Measurements from ENCODE around the gene BCR. TPM values are rescaled to one million over a fixed set of nuclear protein-coding genes. Genes with fewer than 3 reads are reported as not detected.

Gene BCR
- total and polyA plus RNA-seq, 2 donors from 2014 or later, result 45.0 to 97.7 TPM

DNA sequence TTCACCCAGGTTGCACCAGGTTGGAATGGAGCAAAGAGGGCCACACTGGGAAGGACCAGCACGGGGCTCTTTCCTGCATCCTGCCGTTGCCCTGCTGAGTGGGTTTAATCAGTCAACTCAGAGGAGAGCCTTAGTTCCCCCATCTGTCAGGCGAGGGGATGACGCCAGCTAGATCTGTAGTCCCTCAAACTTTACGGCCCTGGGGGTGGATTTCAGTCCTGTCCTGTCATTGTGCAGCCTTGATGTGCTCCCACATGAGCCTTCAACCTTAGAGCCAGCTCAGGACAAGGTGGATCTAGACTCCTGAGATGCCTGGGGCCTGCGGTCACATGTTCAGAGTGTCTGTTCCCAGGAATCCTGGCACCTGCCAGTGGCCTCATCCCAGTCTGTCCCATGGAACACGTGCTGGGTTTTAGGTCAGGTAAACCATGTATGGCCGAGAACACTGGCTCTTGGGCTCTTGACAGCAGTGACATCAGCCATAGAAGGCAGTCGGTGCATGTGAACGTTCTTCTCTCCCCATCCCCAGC is 104.3 kb downstream of the BCR start:
- Histone ChIP-seq H3K27ac (ENCODE audit: low read depth in 2 of 2, low read length in 2 of 2) (no peak overlapping the region), H3K4me1 (ENCODE audit: control insufficient read depth in 2 of 3, insufficient read depth in 2 of 3, low read depth in 1 of 3, low read length in 3 of 3) (peaks cover 0 to 10% (median 3%) of the 10 kb centered on the region in 3 donors), H3K9ac (ENCODE audit: low read length in 3 of 3) (no peak overlapping the region), H3K27me3 (ENCODE audit: control insufficient read depth, insufficient read depth, low read length) (no peaks in the 10 kb centered on the region), H3K4me3 (ENCODE audit: low read length in 3 of 3) (no peak overlapping the region), H3K36me3 (ENCODE audit: control insufficient read depth in 2 of 3, insufficient read depth in 3 of 3, low read length in 3 of 3) (peaks cover 0 to 42% (median 28%) of the 10 kb centered on the region in 3 donors), H3K9me3 (ENCODE audit: control insufficient read depth in 2 of 3, insufficient read depth in 1 of 3, low read length in 3 of 3) (no peaks in the 10 kb centered on the region)
- TF ChIP-seq, protein P1, sequence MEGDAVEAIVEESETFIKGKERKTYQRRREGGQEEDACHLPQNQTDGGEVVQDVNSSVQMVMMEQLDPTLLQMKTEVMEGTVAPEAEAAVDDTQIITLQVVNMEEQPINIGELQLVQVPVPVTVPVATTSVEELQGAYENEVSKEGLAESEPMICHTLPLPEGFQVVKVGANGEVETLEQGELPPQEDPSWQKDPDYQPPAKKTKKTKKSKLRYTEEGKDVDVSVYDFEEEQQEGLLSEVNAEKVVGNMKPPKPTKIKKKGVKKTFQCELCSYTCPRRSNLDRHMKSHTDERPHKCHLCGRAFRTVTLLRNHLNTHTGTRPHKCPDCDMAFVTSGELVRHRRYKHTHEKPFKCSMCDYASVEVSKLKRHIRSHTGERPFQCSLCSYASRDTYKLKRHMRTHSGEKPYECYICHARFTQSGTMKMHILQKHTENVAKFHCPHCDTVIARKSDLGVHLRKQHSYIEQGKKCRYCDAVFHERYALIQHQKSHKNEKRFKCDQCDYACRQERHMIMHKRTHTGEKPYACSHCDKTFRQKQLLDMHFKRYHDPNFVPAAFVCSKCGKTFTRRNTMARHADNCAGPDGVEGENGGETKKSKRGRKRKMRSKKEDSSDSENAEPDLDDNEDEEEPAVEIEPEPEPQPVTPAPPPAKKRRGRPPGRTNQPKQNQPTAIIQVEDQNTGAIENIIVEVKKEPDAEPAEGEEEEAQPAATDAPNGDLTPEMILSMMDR (IDR thresholded peaks at IDR 0.05; ENCODE audit: borderline replicate concordance, extremely low read depth, insufficient read depth), result no peak
- intact Hi-C loops (cut with DNase I), result loop anchor here (5.0 kb wide), 1 partner anchor 107 kb away; no protein-coding TSS in a partner anchor
- no peak for DNase-seq
- no peak for FAIRE-seq

DNA sequence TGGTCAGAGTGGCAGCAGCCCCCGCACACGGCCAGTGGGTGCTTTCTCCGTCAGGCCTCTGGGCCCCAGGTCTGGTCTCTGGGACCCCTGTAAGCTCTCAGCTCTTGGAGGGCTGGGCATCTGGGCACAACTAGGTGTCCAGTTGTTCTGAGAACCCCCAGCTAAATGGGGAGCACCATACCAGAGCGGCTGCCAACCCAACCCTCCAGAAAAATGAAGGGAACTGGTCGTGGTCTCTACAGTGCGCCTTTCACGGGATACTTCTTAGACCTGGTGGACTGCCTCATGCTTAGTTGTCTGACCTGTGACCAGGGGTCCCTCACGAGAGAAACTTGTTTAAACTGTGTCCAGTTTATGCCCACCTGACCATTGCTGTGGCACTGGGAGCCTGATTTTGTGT is 104.9 kb downstream of the BCR start:
- H3K9ac ChIP-seq (ENCODE audit: low read length in 3 of 3), result no peak overlapping the region
- FAIRE-seq, result no peak
- no peak overlapping the region for H3K27ac ChIP-seq (ENCODE audit: low read depth in 2 of 2, low read length in 2 of 2)
- no peak overlapping the region for H3K4me3 ChIP-seq (ENCODE audit: low read length in 3 of 3)
- H3K9me3 ChIP-seq (ENCODE audit: control insufficient read depth in 2 of 3, insufficient read depth in 1 of 3, low read length in 3 of 3), result no peaks in the 10 kb centered on the region
- no peak for DNase-seq
- intact Hi-C loops (cut with DNase I), result no loop called here
- peaks cover 0 to 11% (median 3%) of the 10 kb centered on the region in 3 donors for H3K4me1 ChIP-seq (ENCODE audit: control insufficient read depth in 2 of 3, insufficient read depth in 2 of 3, low read depth in 1 of 3, low read length in 3 of 3)
- no peaks in the 10 kb centered on the region for H3K27me3 ChIP-seq (ENCODE audit: control insufficient read depth, insufficient read depth, low read length)
- H3K36me3 ChIP-seq (ENCODE audit: control insufficient read depth in 2 of 3, insufficient read depth in 3 of 3, low read length in 3 of 3), result peaks cover 0 to 48% (median 30%) of the 10 kb centered on the region in 3 donors
- TF ChIP-seq, protein P1 (IDR thresholded peaks at IDR 0.05; ENCODE audit: borderline replicate concordance, extremely low read depth, insufficient read depth), result no peak

DNA sequence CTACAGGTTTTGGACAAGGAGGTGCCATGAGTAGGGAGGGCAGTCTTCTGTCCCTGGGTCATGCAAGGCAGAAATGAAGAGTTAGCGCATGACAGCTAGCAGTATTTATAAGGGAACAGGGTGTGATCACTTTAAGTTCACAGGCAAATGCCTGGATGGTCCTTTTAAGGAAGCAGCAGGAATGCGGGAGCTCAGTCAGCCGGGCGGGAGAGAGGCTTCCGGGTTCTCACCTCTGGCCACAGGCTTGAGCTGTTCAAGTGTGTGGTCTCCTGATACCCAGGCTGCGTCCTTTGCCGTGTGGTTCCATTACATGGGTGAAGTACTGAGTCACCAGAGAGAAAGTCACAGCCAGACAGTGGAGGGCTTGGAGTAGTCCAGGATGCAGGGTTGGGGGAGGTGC is 105.4 kb downstream of the BCR start:
- H3K27me3 ChIP-seq (ENCODE audit: control insufficient read depth, insufficient read depth, low read length), result no peaks in the 10 kb centered on the region
- no peak for FAIRE-seq
- TF ChIP-seq, protein P1 (IDR thresholded peaks at IDR 0.05; ENCODE audit: borderline replicate concordance, extremely low read depth, insufficient read depth), result no peak
- H3K9me3 ChIP-seq (ENCODE audit: control insufficient read depth in 2 of 3, insufficient read depth in 1 of 3, low read length in 3 of 3), result no peaks in the 10 kb centered on the region
- H3K27ac ChIP-seq (ENCODE audit: low read depth in 2 of 2, low read length in 2 of 2), result no peak overlapping the region
- no peak overlapping the region for H3K9ac ChIP-seq (ENCODE audit: low read length in 3 of 3)
- H3K36me3 ChIP-seq (ENCODE audit: control insufficient read depth in 2 of 3, insufficient read depth in 3 of 3, low read length in 3 of 3), result peaks cover 0 to 49% (median 28%) of the 10 kb centered on the region in 3 donors
- no peak overlapping the region for H3K4me3 ChIP-seq (ENCODE audit: low read length in 3 of 3)
- intact Hi-C loops (cut with DNase I), result no loop called here
- peak in 1 of 5 donors; percentile 48 for DNase-seq
- peaks cover 0 to 13% (median 3%) of the 10 kb centered on the region in 3 donors for H3K4me1 ChIP-seq (ENCODE audit: control insufficient read depth in 2 of 3, insufficient read depth in 2 of 3, low read depth in 1 of 3, low read length in 3 of 3)
